Effector memory CD8-positive, alpha-beta T cell (primary cell): ENCODE results near the gene GLP1R.

ENCODE experiments used
- ATAC-seq: fragments of 150-1000 bp; cut with Tn5 transposase; replicated peaks from 2 replicates; pipeline ENCODE4 v1.10.0; 2021; ENCODE audit warnings: mild to moderate bottlenecking, moderate library complexity
- DNase-seq, 3 experiments: peaks; one replicate each; pipeline ENCODE4 v3.0.0; 2021
- H3K27ac Mint-ChIP-seq, 2 donors: one replicate each; pipeline ENCODE4 v1.8.0; 2022; ENCODE audit warnings: mild to moderate bottlenecking in 2 of 2, mixed read lengths in 2 of 2, moderate library complexity in 2 of 2
- H3K27me3 Mint-ChIP-seq, 2 donors: one replicate each; pipeline ENCODE4 v1.8.0; 2022; ENCODE audit warnings: mixed read lengths in 2 of 2
- H3K36me3 Mint-ChIP-seq: one replicate; pipeline ENCODE4 v1.8.0; 2022; ENCODE audit warnings: mild to moderate bottlenecking, moderate library complexity, mixed read lengths; ENCODE audit not compliant: insufficient read depth
- H3K4me1 Mint-ChIP-seq, 2 donors: one replicate each; pipeline ENCODE4 v1.8.0; 2022; ENCODE audit warnings: low read depth in 2 of 2, mixed read lengths in 2 of 2
- H3K4me3 Mint-ChIP-seq, 2 donors: one replicate each; pipeline ENCODE4 v1.8.0; 2022; ENCODE audit warnings: mild to moderate bottlenecking in 2 of 2, mixed read lengths in 2 of 2, moderate library complexity in 2 of 2
- H3K9me3 Mint-ChIP-seq, 2 donors: one replicate each; pipeline ENCODE4 v1.8.0; 2022; ENCODE audit warnings: mixed read lengths in 2 of 2

The GLP1R gene

GRCh38 chr6:39077882-39078594, 29.5 kb downstream of the GLP1R start:
- peaks cover 0 to 2% of the 10 kb centered on the region in 2 donors for H3K4me1 Mint-ChIP-seq
- no peak overlapping the region for H3K4me3 Mint-ChIP-seq
- no peak overlapping the region for H3K27ac Mint-ChIP-seq
- ATAC-seq (no peak), DNase-seq (no peak)
- peaks cover 5 to 15% of the 10 kb centered on the region in 2 donors for H3K27me3 Mint-ChIP-seq
- no peaks in the 10 kb centered on the region for H3K9me3 Mint-ChIP-seq
- no peaks in the 10 kb centered on the region for H3K36me3 Mint-ChIP-seq

- Mint-ChIP-seq H3K27ac (no peak overlapping the region), H3K9me3 (no peaks in the 10 kb centered on the region), H3K27me3 (peaks cover 9 to 15% of the 10 kb centered on the region in 2 donors), H3K36me3 (no peaks in the 10 kb centered on the region), H3K4me3 (no peak overlapping the region), H3K4me1 (peaks cover 0 to 2% of the 10 kb centered on the region in 2 donors)
- ATAC-seq (no peak), DNase-seq (no peak)
Measured at GRCh38 chr6:39078695-39079094, 30.1 kb downstream of the GLP1R start.

GRCh38 chr6:39079197-39080125, 30.9 kb downstream of the GLP1R start:
- no peak overlapping the region for H3K27ac Mint-ChIP-seq
- DNase-seq (no peak), ATAC-seq (no peak)
- no peak overlapping the region for H3K4me3 Mint-ChIP-seq
- peaks cover 11 to 18% of the 10 kb centered on the region in 2 donors for H3K27me3 Mint-ChIP-seq
- H3K36me3 Mint-ChIP-seq, result no peaks in the 10 kb centered on the region
- no peaks in the 10 kb centered on the region for H3K9me3 Mint-ChIP-seq
- H3K4me1 Mint-ChIP-seq, result peaks cover 0 to 2% of the 10 kb centered on the region in 2 donors

- Mint-ChIP-seq H3K27ac (no peak overlapping the region), H3K27me3 (peaks cover 7 to 25% of the 10 kb centered on the region in 2 donors), H3K36me3 (no peaks in the 10 kb centered on the region), H3K4me1 (no peaks in the 10 kb centered on the region), H3K9me3 (no peaks in the 10 kb centered on the region), H3K4me3 (no peak overlapping the region)
- no peak for ATAC-seq
- no peak for DNase-seq
Measured at GRCh38 chr6:39080246-39080875, 31.8 kb downstream of the GLP1R start.

- Mint-ChIP-seq H3K4me1 (peaks cover 8 to 9% of the 10 kb centered on the region in 2 donors), H3K36me3 (no peaks in the 10 kb centered on the region), H3K9me3 (no peaks in the 10 kb centered on the region), H3K27me3 (peaks cover 11 to 44% of the 10 kb centered on the region in 2 donors), H3K27ac (no peak overlapping the region), H3K4me3 (no peak overlapping the region)
- ATAC-seq, result no peak
- DNase-seq, result no peak
Measured at GRCh38 chr6:39082310-39082709, 33.7 kb downstream of the GLP1R start.

- Mint-ChIP-seq H3K36me3 (no peaks in the 10 kb centered on the region), H3K27ac (no peak overlapping the region), H3K9me3 (no peaks in the 10 kb centered on the region), H3K27me3 (peaks cover 19 to 54% of the 10 kb centered on the region in 2 donors), H3K4me3 (no peak overlapping the region), H3K4me1 (peaks cover 8 to 9% of the 10 kb centered on the region in 2 donors)
- no peak for ATAC-seq
- no peak for DNase-seq
Measured at GRCh38 chr6:39083231-39083634, 34.7 kb downstream of the GLP1R start.

- peaks cover 30 to 66% of the 10 kb centered on the region in 2 donors for H3K27me3 Mint-ChIP-seq
- no peak overlapping the region for H3K27ac Mint-ChIP-seq
- ATAC-seq, result no peak
Measured at GRCh38 chr6:39084506-39084905, 35.9 kb downstream of the GLP1R start.

GRCh38 chr6:39085129-39085797, 36.7 kb downstream of the GLP1R start:
- no peaks in the 10 kb centered on the region for H3K9me3 Mint-ChIP-seq
- no peaks in the 10 kb centered on the region for H3K36me3 Mint-ChIP-seq
- peaks cover 38 to 74% of the 10 kb centered on the region in 2 donors for H3K27me3 Mint-ChIP-seq
- H3K4me3 Mint-ChIP-seq, result no peak overlapping the region
- ATAC-seq, result no peak
- H3K27ac Mint-ChIP-seq, result no peak overlapping the region
- H3K4me1 Mint-ChIP-seq, result peaks cover 8 to 9% of the 10 kb centered on the region in 2 donors
- DNase-seq, result no peak

More at GRCh38 chr6:39084506-39084905, 35.9 kb downstream of the GLP1R start:
- Mint-ChIP-seq H3K4me3 (no peak overlapping the region), H3K36me3 (no peaks in the 10 kb centered on the region), H3K9me3 (no peaks in the 10 kb centered on the region), H3K4me1 (peaks cover 8 to 9% of the 10 kb centered on the region in 2 donors)
- no peak for DNase-seq

- DNase-seq, result no peak
- H3K27me3 Mint-ChIP-seq, result peaks cover 46 to 84% of the 10 kb centered on the region in 2 donors
- H3K9me3 Mint-ChIP-seq, result no peaks in the 10 kb centered on the region
- H3K4me1 Mint-ChIP-seq, result peaks cover 8 to 9% of the 10 kb centered on the region in 2 donors
- peak; percentile 59 for ATAC-seq
- H3K27ac Mint-ChIP-seq, result peak overlapping the region in 1 of 2 donors; percentile 38
- no peak overlapping the region for H3K4me3 Mint-ChIP-seq
- no peaks in the 10 kb centered on the region for H3K36me3 Mint-ChIP-seq
Measured at GRCh38 chr6:39086294-39086693, 37.7 kb downstream of the GLP1R start.

- Mint-ChIP-seq H3K36me3 (no peaks in the 10 kb centered on the region), H3K27me3 (peaks cover 49 to 88% of the 10 kb centered on the region in 2 donors), H3K9me3 (no peaks in the 10 kb centered on the region), H3K27ac (peak overlapping the region in 1 of 2 donors; percentile 38), H3K4me3 (no peak overlapping the region), H3K4me1 (peaks cover 8 to 9% of the 10 kb centered on the region in 2 donors)
- DNase-seq (no peak), ATAC-seq (no peak)
Measured at GRCh38 chr6:39086711-39087110, 38.1 kb downstream of the GLP1R start.

- no peaks in the 10 kb centered on the region for H3K36me3 Mint-ChIP-seq
- peaks cover 8 to 9% of the 10 kb centered on the region in 2 donors for H3K4me1 Mint-ChIP-seq
- H3K27ac Mint-ChIP-seq, result peak overlapping the region in 1 of 2 donors; percentile 38
- no peak overlapping the region for H3K4me3 Mint-ChIP-seq
- peaks cover 52 to 92% of the 10 kb centered on the region in 2 donors for H3K27me3 Mint-ChIP-seq
- H3K9me3 Mint-ChIP-seq, result no peaks in the 10 kb centered on the region
- no peak for ATAC-seq
- DNase-seq, result no peak
Measured at GRCh38 chr6:39087197-39087596, 38.6 kb downstream of the GLP1R start.

- peaks cover 8 to 9% of the 10 kb centered on the region in 2 donors for H3K4me1 Mint-ChIP-seq
- no peak for DNase-seq
Measured at GRCh38 chr6:39088331-39088730, 39.8 kb downstream of the GLP1R start.

GRCh38 chr6:39090036-39090435, 41.5 kb downstream of the GLP1R start:
- Mint-ChIP-seq H3K9me3 (no peaks in the 10 kb centered on the region), H3K4me3 (no peak overlapping the region), H3K36me3 (no peaks in the 10 kb centered on the region)

More at GRCh38 chr6:39088331-39088730, 39.8 kb downstream of the GLP1R start:
- Mint-ChIP-seq H3K27ac (no peak overlapping the region), H3K27me3 (peaks cover 51 to 95% of the 10 kb centered on the region in 2 donors), H3K36me3 (no peaks in the 10 kb centered on the region), H3K4me3 (no peak overlapping the region), H3K9me3 (no peaks in the 10 kb centered on the region)
- no peak for ATAC-seq

More at GRCh38 chr6:39090036-39090435, 41.5 kb downstream of the GLP1R start:
- Mint-ChIP-seq H3K27me3 (peaks cover 45 to 78% of the 10 kb centered on the region in 2 donors), H3K4me1 (peaks cover 8 to 9% of the 10 kb centered on the region in 2 donors), H3K27ac (no peak overlapping the region)
- DNase-seq (no peak), ATAC-seq (no peak)
